Nucleus accumbens (tissue), 56 donors: ENCODE measurements around the gene CNFN.
A peak's percentile ranks its signal among the peaks of the same experiment; 100 is the strongest.

Experiments used
- DNase-seq, 56 donors: peaks; one replicate each; lab custom pipeline; 2025; lab: John Stamatoyannopoulos, UW

CNFN gene

GRCh38 chr19:42411581-42412178, 21.6 kb upstream of the CNFN start:
- no peak for DNase-seq

- DNase-seq, result no peak
Observed at GRCh38 chr19:42410371-42410770, 20.3 kb upstream of the CNFN start.

- DNase-seq, result peak in 6 of 56 donors; percentile 10 to 51 (median 24)
Observed at GRCh38 chr19:42409477-42409876, 19.4 kb upstream of the CNFN start.

GRCh38 chr19:42407816-42408175, 17.7 kb upstream of the CNFN start:
- DNase-seq, result no peak

GRCh38 chr19:42407085-42407815, 17.2 kb upstream of the CNFN start:
- DNase-seq, result no peak

GRCh38 chr19:42406111-42406510, 16.0 kb upstream of the CNFN start:
- no peak for DNase-seq

- DNase-seq, result no peak
Observed at GRCh38 chr19:42403586-42403985, 13.5 kb upstream of the CNFN start.

- peak in 3 of 56 donors; percentile 15 to 24 (median 15) for DNase-seq
Observed at GRCh38 chr19:42402376-42403116, 12.4 kb upstream of the CNFN start.

- peak in 50 of 56 donors; percentile 15 to 89 (median 62) for DNase-seq
Observed at GRCh38 chr19:42401365-42402303, 11.5 kb upstream of the CNFN start.

- no peak for DNase-seq
Observed at GRCh38 chr19:42400404-42400803, 10.3 kb upstream of the CNFN start.

- DNase-seq, result peak in 2 of 56 donors; percentile 28 to 52
Observed at GRCh38 chr19:42397263-42398166, 7.4 kb upstream of the CNFN start.

- peak; percentile 84 to 99 (median 97) for DNase-seq
Observed at GRCh38 chr19:42396381-42397262, 6.5 kb upstream of the CNFN start.

- DNase-seq, result no peak
Observed at GRCh38 chr19:42394751-42395150, 4.7 kb upstream of the CNFN start.

GRCh38 chr19:42392165-42392564, 2.1 kb upstream of the CNFN start:
- DNase-seq, result no peak

- no peak for DNase-seq
Observed at GRCh38 chr19:42388851-42389489, 1.1 kb downstream of the CNFN start.

- peak in 29 of 56 donors; percentile 2 to 64 (median 32) for DNase-seq
Observed at GRCh38 chr19:42386974-42387707, 3.0 kb downstream of the CNFN start.

- peak in 2 of 56 donors; percentile 5 to 16 for DNase-seq
Observed at GRCh38 chr19:42380155-42380554, 9.9 kb downstream of the CNFN start.
